Measurements from ENCODE around the gene CD86. TPM values are rescaled to one million over a fixed set of nuclear protein-coding genes. Genes with fewer than 3 reads are reported as not detected.

CD86 gene
- total RNA-seq, 2 experiments from 2014 or later, result 1.4 to 1.7 TPM

DNA sequence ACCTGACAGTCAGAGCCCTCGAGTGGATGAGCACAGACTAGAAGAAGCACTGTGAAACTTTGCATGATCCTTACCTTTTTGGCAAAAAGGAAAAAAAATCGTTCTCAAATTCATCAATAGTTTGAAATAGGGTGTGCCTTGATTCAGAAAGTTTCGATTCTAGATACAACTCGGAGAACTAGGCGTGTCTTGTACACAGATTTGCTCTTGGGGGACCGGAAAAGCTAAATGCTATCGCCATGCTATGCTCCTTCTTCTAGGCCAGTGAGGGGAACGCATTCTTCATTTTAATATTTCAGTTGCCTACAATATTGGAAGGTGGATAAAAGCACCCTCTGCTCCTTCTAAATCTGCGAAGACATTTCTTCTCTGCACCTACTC is 25.0 kb downstream of the CD86 start:
- Mint-ChIP-seq H3K4me3 (no peak overlapping the region), H3K27me3 (peaks cover 16% of the 10 kb centered on the region), H3K27ac (no peak overlapping the region), H3K9me3 (no peaks in the 10 kb centered on the region), H3K4me1 (ENCODE audit: low read depth) (peaks cover 36% of the 10 kb centered on the region), H3K36me3 (no peaks in the 10 kb centered on the region)
- DNase-seq, result no peak
- ChIA-PET CTCF (interaction anchor here (0.5 to 1.5 kb wide), 2 partner anchors 11 to 84 kb away, joined by 3 to 4 read pairs; no protein-coding TSS in a partner anchor), POLR2A (no interaction called here)
- intact Hi-C loops (cut with micrococcal nuclease), result no loop called here

- H3K27ac Mint-ChIP-seq, result no peak overlapping the region
- H3K27me3 Mint-ChIP-seq, result peaks cover 10% of the 10 kb centered on the region
- POLR2A ChIA-PET, result no interaction called here
- peaks cover 31% of the 10 kb centered on the region for H3K4me1 Mint-ChIP-seq (ENCODE audit: low read depth)
- no peak overlapping the region for H3K4me3 Mint-ChIP-seq
- DNase-seq, result no peak
- H3K9me3 Mint-ChIP-seq, result no peaks in the 10 kb centered on the region
- CTCF ChIA-PET, result interaction anchor here (0.8 to 1.5 kb wide), 5 partner anchors 10 to 77 kb away, joined by 3 to 4 read pairs (median 3); no protein-coding TSS in a partner anchor
- no peaks in the 10 kb centered on the region for H3K36me3 Mint-ChIP-seq
- intact Hi-C loops (cut with micrococcal nuclease), result loop anchor here (1.0 kb wide), 1 partner anchor 11 kb away; no protein-coding TSS in a partner anchor
Measured at GRCh38 chr3:122081543-122082247, 26.5 kb downstream of the CD86 start.

GRCh38 chr3:122082357-122082756 is 27.2 kb downstream of the CD86 start:
- POLR2A ChIA-PET, result no interaction called here
- no peak overlapping the region for H3K4me3 Mint-ChIP-seq
- DNase-seq, result no peak
- H3K4me1 Mint-ChIP-seq (ENCODE audit: low read depth), result peaks cover 25% of the 10 kb centered on the region
- H3K36me3 Mint-ChIP-seq, result no peaks in the 10 kb centered on the region
- H3K9me3 Mint-ChIP-seq, result no peaks in the 10 kb centered on the region
- intact Hi-C loops (cut with micrococcal nuclease), result no loop called here
- peaks cover 8% of the 10 kb centered on the region for H3K27me3 Mint-ChIP-seq
- CTCF ChIA-PET, result interaction anchor here (0.9 kb wide), 1 partner anchor 77 kb away, joined by 3 read pairs; no protein-coding TSS in a partner anchor
- no peak overlapping the region for H3K27ac Mint-ChIP-seq

DNA sequence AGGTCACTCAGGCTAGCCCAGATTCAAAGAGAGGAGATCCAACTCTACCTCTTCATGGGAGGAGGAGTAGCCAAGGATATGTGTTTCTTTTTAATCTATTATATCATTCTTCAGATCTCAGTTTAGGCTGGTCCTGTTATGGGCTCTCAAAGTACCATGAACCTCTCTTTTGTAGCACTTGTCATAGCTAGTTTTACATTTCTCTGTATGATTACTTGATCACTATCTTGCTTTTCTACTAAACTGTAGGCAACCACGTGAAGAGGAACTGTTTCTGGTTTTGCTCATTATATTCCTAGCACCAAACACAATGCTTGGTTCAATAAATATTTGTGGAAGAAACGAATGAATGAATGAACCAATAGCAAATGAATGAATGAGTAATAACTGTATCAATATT is 29.6 kb downstream of the CD86 start:
- Mint-ChIP-seq H3K9me3 (no peaks in the 10 kb centered on the region), H3K27me3 (no peaks in the 10 kb centered on the region), H3K4me3 (no peak overlapping the region), H3K27ac (no peak overlapping the region), H3K4me1 (ENCODE audit: low read depth) (peaks cover 18% of the 10 kb centered on the region), H3K36me3 (no peaks in the 10 kb centered on the region)
- intact Hi-C loops (cut with micrococcal nuclease), result no loop called here
- ChIA-PET POLR2A (interaction anchor here (0.7 kb wide), 1 partner anchor 140 kb away, joined by 3 read pairs; no protein-coding TSS in a partner anchor), CTCF (interaction anchor here (0.7 to 1.3 kb wide), 2 partner anchors 9 to 10 kb away, joined by 4 to 5 read pairs; no protein-coding TSS in a partner anchor)
- no peak for DNase-seq

DNA sequence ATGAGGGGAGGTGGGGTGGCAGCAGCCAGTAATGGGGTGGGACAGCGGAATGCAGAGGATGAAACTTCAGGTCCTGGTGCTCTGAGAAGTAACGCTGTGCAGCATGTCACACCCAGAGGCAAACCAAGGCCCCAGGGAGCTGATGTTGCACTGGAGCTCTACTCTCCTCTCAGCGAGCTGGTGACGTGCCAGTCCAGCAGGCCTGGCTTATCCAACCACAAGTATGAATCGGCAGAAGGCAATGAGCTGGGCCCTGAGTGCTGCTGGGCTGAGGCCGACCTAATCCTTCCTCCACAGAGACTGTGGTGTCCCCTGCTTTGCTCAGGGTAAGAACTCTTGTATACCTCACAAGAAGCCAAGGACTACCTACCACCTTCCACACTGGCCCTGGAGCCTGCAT is 30.5 kb downstream of the CD86 start:
- CTCF ChIA-PET, result no interaction called here
- POLR2A ChIA-PET, result no interaction called here
- peaks cover 18% of the 10 kb centered on the region for H3K4me1 Mint-ChIP-seq (ENCODE audit: low read depth)

GRCh38 chr3:122088531-122088930 is 33.4 kb downstream of the CD86 start:
- H3K36me3 Mint-ChIP-seq, result no peaks in the 10 kb centered on the region
- no peak overlapping the region for H3K27ac Mint-ChIP-seq
- peaks cover 25% of the 10 kb centered on the region for H3K4me1 Mint-ChIP-seq (ENCODE audit: low read depth)
- H3K4me3 Mint-ChIP-seq, result no peak overlapping the region
- H3K9me3 Mint-ChIP-seq, result no peaks in the 10 kb centered on the region
- DNase-seq, result no peak
- CTCF ChIA-PET, result no interaction called here
- no peaks in the 10 kb centered on the region for H3K27me3 Mint-ChIP-seq
- intact Hi-C loops (cut with micrococcal nuclease), result no loop called here
- POLR2A ChIA-PET, result no interaction called here

More for the DNA sequence above, 30.5 kb downstream of the CD86 start:
- no peak for DNase-seq
- no peaks in the 10 kb centered on the region for H3K9me3 Mint-ChIP-seq
- intact Hi-C loops (cut with micrococcal nuclease), result no loop called here
- no peak overlapping the region for H3K27ac Mint-ChIP-seq
- H3K4me3 Mint-ChIP-seq, result no peak overlapping the region
- no peaks in the 10 kb centered on the region for H3K27me3 Mint-ChIP-seq
- H3K36me3 Mint-ChIP-seq, result no peaks in the 10 kb centered on the region

DNA sequence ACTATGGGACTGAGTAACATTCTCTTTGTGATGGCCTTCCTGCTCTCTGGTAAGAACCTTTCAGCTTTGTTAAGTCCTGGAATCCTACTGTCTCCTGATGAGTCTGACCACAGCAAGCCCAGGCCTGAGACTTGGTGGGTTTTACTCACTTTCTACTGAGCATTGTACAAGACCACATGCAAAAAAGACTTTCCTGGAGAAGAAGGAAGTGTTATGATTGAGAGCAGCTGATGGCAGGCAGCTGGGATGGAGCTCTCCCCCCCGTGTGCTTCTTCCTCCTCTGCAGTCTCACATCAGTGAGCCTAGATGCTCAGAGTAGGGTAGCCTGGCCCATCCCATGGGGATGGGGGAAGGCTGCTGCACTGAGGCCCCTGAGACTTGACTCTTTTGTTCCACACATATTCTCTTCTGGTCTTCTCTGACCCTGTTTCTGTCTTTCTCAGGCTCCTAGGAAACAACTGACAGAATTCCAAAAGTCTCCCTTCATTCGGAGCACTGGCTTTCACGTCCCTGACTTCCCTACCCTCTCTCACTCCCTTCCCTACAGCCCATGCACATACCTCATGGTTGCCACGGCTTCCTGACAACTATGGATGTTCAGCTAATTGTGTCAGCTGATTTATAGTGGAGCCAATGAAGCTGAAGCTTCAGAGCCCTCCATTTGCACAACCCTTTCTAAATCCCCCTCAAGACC is 36.6 kb downstream of the CD86 start:
- Mint-ChIP-seq H3K36me3 (no peaks in the 10 kb centered on the region), H3K4me1 (ENCODE audit: low read depth) (peaks cover 34% of the 10 kb centered on the region), H3K27me3 (no peaks in the 10 kb centered on the region), H3K4me3 (no peak overlapping the region), H3K9me3 (no peaks in the 10 kb centered on the region), H3K27ac (peak overlapping the region; percentile 59)
- peak; percentile 35 for DNase-seq
- intact Hi-C loops (cut with micrococcal nuclease), result loop anchor here (1.0 to 5.0 kb wide), 10 partner anchors 10 to 545 kb away; partner anchors contain the start of genes EAF2 and IQCB1
- POLR2A ChIA-PET, result interaction anchor here (1.2 kb wide), 1 partner anchor 8 kb away, joined by 3 read pairs; no protein-coding TSS in a partner anchor
- CTCF ChIA-PET, result interaction anchor here (0.7 to 4.8 kb wide), 7 partner anchors 11 to 292 kb away, joined by 3 to 45 read pairs (median 3); partner anchors contain the start of genes EAF2, FAM162A and IQCB1

- Mint-ChIP-seq H3K4me3 (no peak overlapping the region), H3K36me3 (no peaks in the 10 kb centered on the region), H3K4me1 (ENCODE audit: low read depth) (peaks cover 34% of the 10 kb centered on the region), H3K27me3 (no peaks in the 10 kb centered on the region), H3K9me3 (no peaks in the 10 kb centered on the region), H3K27ac (peak overlapping the region; percentile 59)
- DNase-seq, result peak; percentile 86
- ChIA-PET CTCF (interaction anchor here (0.6 to 4.8 kb wide), 10 partner anchors 8 to 1755 kb away, joined by 3 to 45 read pairs (median 3); no protein-coding TSS in a partner anchor), POLR2A (no interaction called here)
- intact Hi-C loops (cut with micrococcal nuclease), result loop anchor here (1.0 to 5.0 kb wide), 10 partner anchors 9 to 546 kb away; partner anchors contain the start of genes EAF2 and IQCB1
Measured at GRCh38 chr3:122092460-122093165, 37.5 kb downstream of the CD86 start.

DNA sequence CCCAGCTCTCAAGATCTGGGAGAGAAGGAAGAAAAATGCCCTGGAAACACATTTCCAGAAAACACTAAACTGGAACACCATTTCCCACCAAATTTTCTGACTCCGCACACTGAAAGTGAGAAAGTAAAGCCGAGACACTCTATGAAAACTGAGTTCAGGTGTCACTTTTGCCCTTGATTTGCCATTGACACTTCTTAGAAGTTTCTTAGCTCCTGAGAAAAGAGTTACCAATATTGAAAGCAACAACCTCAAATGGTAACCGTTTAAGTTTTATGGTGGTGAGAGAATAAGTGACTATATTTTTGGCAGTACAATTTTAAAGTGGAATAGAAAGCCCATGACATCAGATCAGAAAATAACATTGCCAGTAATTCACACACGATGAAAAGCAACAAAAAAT is 39.0 kb downstream of the CD86 start:
- peaks cover 34% of the 10 kb centered on the region for H3K4me1 Mint-ChIP-seq (ENCODE audit: low read depth)

DNA sequence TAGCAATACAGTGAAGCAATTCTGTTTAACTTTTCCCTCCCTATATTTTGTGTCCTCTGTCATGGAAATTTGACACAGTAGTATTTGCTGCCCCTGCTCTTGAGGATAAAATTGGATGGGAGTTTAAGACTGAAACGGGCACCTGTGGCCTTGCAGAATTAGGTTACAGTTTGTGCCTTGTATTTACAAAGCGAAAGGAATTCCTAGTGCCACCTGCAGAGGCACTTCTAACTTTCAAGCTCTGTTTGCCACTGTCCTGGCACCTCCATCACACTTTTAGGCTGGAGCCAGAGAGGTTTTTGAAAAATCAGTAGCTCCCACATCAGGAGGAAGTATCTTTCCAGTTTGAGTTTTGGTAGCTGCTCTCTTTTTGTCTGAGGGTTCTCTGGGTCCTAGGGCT is 39.5 kb downstream of the CD86 start:
- no peaks in the 10 kb centered on the region for H3K9me3 Mint-ChIP-seq
- no peak overlapping the region for H3K4me3 Mint-ChIP-seq
- CTCF ChIA-PET, result interaction anchor here (0.8 to 4.8 kb wide), 8 partner anchors 8 to 288 kb away, joined by 3 to 45 read pairs (median 4); no protein-coding TSS in a partner anchor
- no peak for DNase-seq
- no peaks in the 10 kb centered on the region for H3K36me3 Mint-ChIP-seq
- peaks cover 34% of the 10 kb centered on the region for H3K4me1 Mint-ChIP-seq (ENCODE audit: low read depth)
- H3K27ac Mint-ChIP-seq, result peak overlapping the region; percentile 89
- intact Hi-C loops (cut with micrococcal nuclease), result loop anchor here (1.0 to 5.0 kb wide), 2 partner anchors 52 to 357 kb away; no protein-coding TSS in a partner anchor
- POLR2A ChIA-PET, result interaction anchor here (1.2 kb wide), 1 partner anchor 52 kb away, joined by 5 read pairs; no protein-coding TSS in a partner anchor
- H3K27me3 Mint-ChIP-seq, result no peaks in the 10 kb centered on the region

More for the DNA sequence above, 39.0 kb downstream of the CD86 start:
- intact Hi-C loops (cut with micrococcal nuclease), result loop anchor here (1.0 to 5.0 kb wide), 2 partner anchors 52 to 357 kb away; no protein-coding TSS in a partner anchor
- Mint-ChIP-seq H3K4me3 (no peak overlapping the region), H3K9me3 (no peaks in the 10 kb centered on the region), H3K27ac (peak overlapping the region; percentile 89), H3K36me3 (no peaks in the 10 kb centered on the region), H3K27me3 (no peaks in the 10 kb centered on the region)
- ChIA-PET CTCF (interaction anchor here (0.6 to 4.8 kb wide), 11 partner anchors 9 to 288 kb away, joined by 3 to 45 read pairs (median 3); no protein-coding TSS in a partner anchor), POLR2A (interaction anchor here (1.2 kb wide), 1 partner anchor 52 kb away, joined by 5 read pairs; no protein-coding TSS in a partner anchor)
- no peak for DNase-seq

GRCh38 chr3:122097141-122097540 is 42.0 kb downstream of the CD86 start:
- no peak overlapping the region for H3K27ac Mint-ChIP-seq
- no peaks in the 10 kb centered on the region for H3K9me3 Mint-ChIP-seq
- no peaks in the 10 kb centered on the region for H3K36me3 Mint-ChIP-seq
- peaks cover 36% of the 10 kb centered on the region for H3K4me1 Mint-ChIP-seq (ENCODE audit: low read depth)
- no peaks in the 10 kb centered on the region for H3K27me3 Mint-ChIP-seq
- no peak for DNase-seq
- ChIA-PET POLR2A (no interaction called here), CTCF (interaction anchor here (0.6 kb wide), 1 partner anchor 318 kb away, joined by 3 read pairs; the partner anchor contains the start of gene WDR5B)
- intact Hi-C loops (cut with micrococcal nuclease), result no loop called here
- H3K4me3 Mint-ChIP-seq, result no peak overlapping the region
